Endometrial microvascular endothelial cells (primary cell): ENCODE data around the gene EMID1. TPM values are rescaled to one million over a fixed set of nuclear protein-coding genes. Genes with fewer than 3 reads are reported as not detected.
"Not testable (repeated sequence)": the region's sequence is repeated elsewhere in the genome, so short reads cannot be mapped to it uniquely, and the experiment has no call there.

Experiments
- in situ Hi-C: cut with HindIII; loops from 2 replicates; pipeline ENCODE4 v1.10.0; 2017; ENCODE audit warnings: low sequenced_read_pairs, low pct_unique_long_range_greater_than_20kb; ENCODE audit errors: inconsistent ontology term
- total RNA-seq: library from RNA; depleted of rRNA; stranded (reverse); fragments of >200 nt; gene quantifications from one replicate; pipeline ENCODE4 v1.2.3, GENCODE V29; 2015; ENCODE audit errors: inconsistent ontology term

The EMID1 gene
- total RNA-seq, 1 donor from 2014 or later, result not detected

GRCh38 chr22:29207562-29208501 lies 2.1 kb downstream of the EMID1 start:
- in situ Hi-C loops, result no loop called here

- in situ Hi-C loops, result no loop called here
Measured at GRCh38 chr22:29208502-29208862, 2.8 kb downstream of the EMID1 start.

DNA sequence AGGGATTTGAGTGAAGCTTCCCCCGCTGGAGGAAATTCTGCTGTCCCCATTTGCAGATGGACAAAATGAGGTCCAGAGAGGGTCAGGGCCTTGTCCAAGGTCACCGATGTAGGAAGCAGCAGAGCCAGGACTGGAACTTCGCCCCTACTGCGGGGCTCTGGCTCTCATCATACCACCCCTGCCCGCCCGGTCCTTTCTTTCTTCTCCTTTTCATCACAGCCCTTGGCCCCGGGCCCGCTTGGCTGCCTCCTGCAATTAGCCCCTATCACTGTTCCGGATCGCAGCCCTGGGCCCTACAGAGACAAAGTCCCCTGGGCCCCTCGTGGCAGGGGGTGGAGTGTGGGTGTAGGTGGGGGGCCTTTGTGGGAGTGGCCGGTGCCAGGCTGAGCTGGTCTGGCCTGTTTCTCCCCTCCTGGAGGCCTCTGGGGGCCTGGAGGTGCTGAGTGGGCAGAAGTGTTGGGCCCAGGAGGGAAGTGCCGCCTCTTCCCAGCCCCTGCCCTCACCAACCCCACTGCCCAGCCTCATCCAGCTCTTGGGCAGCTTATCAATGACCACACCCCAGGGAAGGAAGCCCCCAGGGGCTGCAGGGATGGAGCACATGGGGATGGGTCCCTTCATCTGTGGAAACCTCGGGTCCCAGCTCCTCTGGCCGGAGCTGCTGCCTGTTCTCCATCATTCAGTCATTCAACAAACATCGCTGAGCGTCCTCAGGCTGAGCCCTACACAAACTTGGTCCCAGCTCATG lies 3.4 kb downstream of the EMID1 start:
- in situ Hi-C loops, result no loop called here

DNA sequence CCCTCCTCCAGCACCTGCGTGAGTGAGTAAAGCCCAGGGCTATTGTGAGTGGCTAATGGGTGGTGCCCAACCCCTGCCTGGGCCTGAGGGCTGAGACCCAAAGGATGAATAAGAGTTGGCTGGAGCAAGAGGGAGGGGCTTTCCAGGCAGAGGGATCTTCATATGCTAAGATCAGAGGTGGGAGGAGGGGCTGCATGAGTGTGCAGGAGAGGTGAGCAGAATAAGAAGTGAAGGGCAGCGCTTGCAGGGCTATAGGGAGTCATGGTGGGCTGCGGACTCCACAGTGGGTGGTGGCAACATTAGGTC lies 3.9 kb downstream of the EMID1 start:
- in situ Hi-C loops, result no loop called here

DNA sequence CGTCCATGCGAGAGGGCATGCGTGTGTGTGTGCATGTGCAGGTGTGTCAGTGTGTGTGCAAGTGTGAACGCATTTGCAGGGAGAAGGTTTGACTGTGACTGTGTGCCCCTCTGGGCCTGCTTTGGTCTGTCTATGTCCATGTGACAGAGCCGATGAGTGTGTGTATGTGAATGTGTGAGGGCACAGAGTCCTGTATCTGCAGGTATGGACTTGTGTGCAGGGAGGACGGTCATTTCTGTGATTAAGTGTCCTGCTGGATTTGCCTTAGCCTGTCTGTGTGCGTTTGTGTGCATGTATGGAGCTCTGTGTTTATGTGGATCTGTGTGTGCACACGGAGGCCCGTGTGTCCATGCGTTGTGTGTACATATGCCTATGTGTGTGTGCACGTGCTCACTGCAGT lies 5.4 kb downstream of the EMID1 start:
- in situ Hi-C loops, result no loop called here

- in situ Hi-C loops, result no loop called here
Measured at GRCh38 chr22:29211466-29211865, 5.8 kb downstream of the EMID1 start.

DNA sequence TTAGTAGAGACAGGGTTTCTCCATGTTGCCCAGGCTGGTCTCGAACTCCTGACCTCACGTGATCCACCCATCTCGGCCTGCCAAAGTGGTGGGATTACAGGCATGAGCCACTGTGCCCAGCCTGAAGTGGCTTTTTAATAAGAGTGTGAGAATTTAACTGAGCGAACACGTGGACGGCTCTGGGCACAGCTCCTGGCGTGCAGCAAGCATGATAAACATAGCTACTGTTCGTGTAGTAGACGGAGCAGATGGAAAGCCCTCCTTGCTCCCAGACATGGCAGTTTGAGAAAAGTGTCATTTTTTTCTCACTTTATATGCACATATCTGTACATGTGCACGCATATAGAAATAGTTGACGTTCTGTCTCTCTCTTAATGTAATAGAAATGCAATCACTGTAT lies 7.0 kb downstream of the EMID1 start:
- in situ Hi-C loops, result no loop called here

DNA sequence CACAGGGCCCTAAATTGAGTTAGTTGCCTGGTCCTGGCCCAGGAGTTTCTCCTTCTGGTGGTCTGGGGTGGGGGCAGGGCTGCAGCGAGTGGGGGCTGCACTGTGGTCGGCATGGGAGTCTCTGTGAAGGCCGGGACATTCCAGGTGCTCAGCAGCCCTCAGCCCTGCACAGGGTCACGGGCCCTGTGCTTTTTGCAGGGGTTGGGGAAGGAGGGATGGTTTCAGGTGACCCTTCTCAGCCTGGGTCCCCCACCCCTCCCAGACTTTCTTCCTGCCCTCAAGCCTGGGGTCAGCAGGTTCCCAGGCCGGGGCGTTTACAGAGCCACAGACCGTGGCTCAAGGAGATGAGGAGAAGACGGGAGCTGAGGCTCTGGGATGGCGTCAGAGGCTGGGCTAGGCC lies 7.8 kb downstream of the EMID1 start:
- in situ Hi-C loops, result no loop called here

DNA sequence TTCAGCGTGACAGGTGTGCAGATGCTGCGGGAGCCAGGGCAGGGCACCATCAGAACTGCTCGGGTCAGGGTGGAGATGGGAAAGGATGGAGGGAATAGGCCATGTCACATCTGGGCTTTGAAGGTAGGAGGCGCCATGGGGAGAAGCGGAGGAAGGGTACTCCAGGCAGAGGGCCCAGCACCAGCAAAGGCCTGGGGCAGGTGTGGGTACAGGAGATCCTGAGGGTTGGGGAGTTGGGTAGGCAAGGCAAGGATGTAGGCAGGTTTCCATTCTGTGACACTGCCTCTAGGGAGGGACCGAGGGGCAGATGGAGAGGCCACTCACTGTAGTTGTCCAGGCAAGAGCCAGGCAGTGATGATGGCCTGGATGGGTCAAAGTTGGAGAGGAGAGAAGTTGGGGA lies 8.5 kb downstream of the EMID1 start:
- in situ Hi-C loops, result no loop called here

- in situ Hi-C loops, result no loop called here
Measured at GRCh38 chr22:29215012-29215860, 9.5 kb downstream of the EMID1 start.

DNA sequence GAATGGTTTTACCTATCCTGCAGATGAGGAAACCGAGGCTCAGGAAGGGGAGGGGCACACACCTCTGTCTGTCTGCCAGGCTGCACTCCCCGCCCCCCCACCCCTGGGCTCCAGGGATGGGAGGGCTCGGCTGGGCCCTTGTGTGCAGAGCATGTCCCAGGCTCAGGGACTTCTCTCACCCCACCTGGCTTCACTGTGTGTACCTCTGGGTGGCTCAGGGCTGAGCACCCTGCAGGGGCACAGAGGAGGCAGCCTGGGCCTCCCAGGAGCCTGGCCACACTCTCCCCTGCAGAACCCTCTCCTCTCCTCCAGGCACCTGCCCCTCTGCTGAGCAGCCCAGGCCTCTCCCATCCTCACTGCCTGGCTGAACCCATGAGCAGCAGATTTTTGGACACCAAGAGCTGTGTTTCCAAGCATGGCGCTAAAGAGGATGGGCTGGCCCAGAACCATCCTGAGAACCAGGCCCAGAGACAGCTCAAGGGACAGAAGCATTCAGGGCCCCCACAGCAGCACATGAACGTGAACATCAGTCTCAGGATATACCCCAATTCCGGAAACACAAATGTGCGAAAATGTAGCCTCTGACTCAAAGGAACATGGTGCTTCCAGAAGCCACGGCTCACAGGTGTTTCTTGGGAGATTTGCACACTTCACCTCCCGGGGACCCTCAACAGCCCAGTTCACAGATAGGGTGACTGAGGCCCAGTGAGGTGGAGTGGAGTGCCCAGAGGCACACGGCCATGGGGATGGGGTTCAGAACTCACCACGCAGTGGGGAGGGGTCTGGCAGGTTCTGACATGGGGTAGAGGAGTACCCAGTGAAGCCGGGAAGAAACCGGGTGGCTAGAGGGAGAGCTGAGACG lies 10.5 kb downstream of the EMID1 start:
- in situ Hi-C loops, result no loop called here

- in situ Hi-C loops, result no loop called here
Measured at GRCh38 chr22:29216873-29217666, 11.4 kb downstream of the EMID1 start.

DNA sequence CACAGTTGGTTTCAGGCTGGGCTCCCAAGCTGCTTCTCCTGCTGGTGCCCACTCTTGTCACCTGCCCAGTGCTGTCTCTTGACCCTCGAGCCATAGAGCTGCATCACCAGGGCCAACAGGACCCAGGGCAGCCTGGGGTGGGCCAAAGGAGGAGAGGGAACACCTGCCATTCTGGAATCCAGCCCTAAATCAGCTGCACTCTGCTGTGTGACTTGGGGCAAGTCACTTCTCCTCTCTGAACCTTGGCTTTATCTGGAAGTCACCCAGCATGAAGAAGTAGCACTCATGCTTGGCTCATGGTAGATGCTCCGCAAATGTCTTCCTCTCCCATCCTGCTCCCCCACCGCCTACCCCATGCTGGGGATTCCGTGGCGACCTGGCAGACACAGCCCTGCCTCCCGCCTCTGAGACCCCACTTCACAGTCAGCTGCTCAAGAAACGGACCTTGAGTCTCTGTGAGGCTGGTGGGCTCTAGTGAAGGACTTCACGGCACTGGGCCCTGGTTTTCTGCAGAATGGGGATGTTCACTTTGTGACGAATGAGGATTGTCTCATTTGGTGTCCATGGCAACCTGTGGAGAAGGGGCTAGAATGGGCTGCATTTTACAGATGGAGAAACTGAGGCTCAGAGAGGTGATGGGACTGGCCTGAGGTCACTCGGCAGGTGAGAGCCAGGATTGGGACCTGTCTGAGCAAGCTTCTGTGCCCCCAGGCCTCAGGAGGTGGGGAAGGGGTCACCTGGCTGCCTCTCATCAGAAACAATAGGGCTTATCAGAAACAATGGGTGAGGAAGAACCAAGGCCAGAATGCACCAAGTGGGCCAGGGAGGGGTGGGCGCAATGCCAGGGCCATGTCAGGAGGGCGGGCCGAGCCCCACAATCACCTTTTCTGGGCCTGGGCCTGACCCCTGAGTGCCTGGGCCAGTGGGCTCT lies 12.4 kb downstream of the EMID1 start:
- in situ Hi-C loops, result no loop called here

DNA sequence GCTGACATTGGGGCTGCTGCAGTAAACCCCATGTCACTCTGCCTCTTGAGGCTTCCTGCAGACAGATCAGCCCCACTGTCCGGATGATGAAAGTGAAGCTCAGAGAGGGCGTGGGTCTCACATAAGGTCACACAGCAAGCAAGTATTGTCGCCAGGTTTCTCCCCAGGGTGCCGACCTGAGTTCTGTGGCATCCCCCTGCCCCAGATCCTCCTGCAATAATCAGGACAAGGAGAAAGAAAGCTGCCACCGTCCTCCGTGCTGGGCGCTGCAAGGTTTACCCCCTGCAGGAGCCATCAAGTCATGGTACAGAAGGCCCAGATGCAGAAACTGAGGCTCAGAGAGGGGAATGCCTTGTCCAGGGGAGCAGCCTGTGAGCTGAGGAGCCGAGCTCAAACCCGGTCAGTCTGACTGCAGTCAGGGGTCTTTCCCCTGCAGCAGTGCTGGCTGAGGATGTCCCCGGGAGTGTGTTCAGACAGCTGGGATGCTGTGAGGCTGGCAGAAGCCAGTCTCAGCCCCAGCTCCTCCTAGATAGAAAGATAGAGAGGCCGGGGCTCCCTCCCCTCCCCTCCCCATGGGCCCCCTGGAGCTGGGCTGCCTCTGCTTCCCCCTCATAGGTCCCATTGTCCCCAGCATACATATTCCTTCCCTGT lies 13.2 kb downstream of the EMID1 start:
- in situ Hi-C loops, result no loop called here

- in situ Hi-C loops, result not testable (repeated sequence)
Measured at GRCh38 chr22:29219409-29219782, 13.7 kb downstream of the EMID1 start.

- in situ Hi-C loops, result no loop called here
Measured at GRCh38 chr22:29219881-29220670, 14.4 kb downstream of the EMID1 start.
